ENCODE measurements around the gene USP32. TPM values are rescaled to one million over a fixed set of nuclear protein-coding genes. Genes with fewer than 3 reads are reported as not detected.
"Not testable (repeated sequence)": the region's sequence is repeated elsewhere in the genome, so short reads cannot be mapped to it uniquely, and the experiment has no call there.

USP32 gene
- total RNA-seq, 2 experiments from 2014 or later = 26.6 to 27.0 TPM

GRCh38 chr17:60351012-60351695, 40.8 kb downstream of the USP32 start:
- ChIA-PET CTCF (interaction anchor here (0.8 kb wide), 1 partner anchor 35 kb away, joined by 3 read pairs; no protein-coding TSS in a partner anchor), POLR2A (no interaction called here)

- ChIA-PET CTCF (no interaction called here), POLR2A (no interaction called here)
These were observed 43.3 kb downstream of the USP32 start for GRCh38 chr17:60348616-60349015.

GRCh38 chr17:60345233-60345632, 46.7 kb downstream of the USP32 start:
- ChIA-PET POLR2A (no interaction called here), CTCF (no interaction called here)

- CTCF ChIA-PET, POLR2A ChIA-PET: not testable (repeated sequence)
These were observed 49.4 kb downstream of the USP32 start for GRCh38 chr17:60342492-60342891.

GRCh38 chr17:60335289-60335688, 56.6 kb downstream of the USP32 start:
- CTCF ChIA-PET = no interaction called here
- POLR2A ChIA-PET = no interaction called here

GRCh38 chr17:60333628-60334031, 58.3 kb downstream of the USP32 start:
- ChIA-PET POLR2A (no interaction called here), CTCF (no interaction called here)

- CTCF ChIA-PET, POLR2A ChIA-PET: not testable (repeated sequence)
These were observed 58.9 kb downstream of the USP32 start for GRCh38 chr17:60333072-60333471.

- POLR2A ChIA-PET = no interaction called here
These were observed 59.4 kb downstream of the USP32 start for GRCh38 chr17:60332574-60332973.

GRCh38 chr17:60330731-60331130, 61.2 kb downstream of the USP32 start:
- ChIA-PET CTCF (no interaction called here), POLR2A (no interaction called here)

More at GRCh38 chr17:60332574-60332973, 59.4 kb downstream of the USP32 start:
- CTCF ChIA-PET = no interaction called here

GRCh38 chr17:60328679-60329078, 63.3 kb downstream of the USP32 start:
- CTCF ChIA-PET = no interaction called here
- POLR2A ChIA-PET = no interaction called here

- ChIA-PET POLR2A (no interaction called here), CTCF (no interaction called here)
These were observed 64.0 kb downstream of the USP32 start for GRCh38 chr17:60327901-60328273.

GRCh38 chr17:60327134-60327900, 64.6 kb downstream of the USP32 start:
- ChIA-PET POLR2A (no interaction called here), CTCF (no interaction called here)

- ChIA-PET POLR2A (interaction anchor here (0.6 kb wide), 1 partner anchor 13 kb away, joined by 18 read pairs; no protein-coding TSS in a partner anchor), CTCF (no interaction called here)
These were observed 65.2 kb downstream of the USP32 start for GRCh38 chr17:60326702-60327101.

GRCh38 chr17:60325730-60326524, 66.0 kb downstream of the USP32 start:
- CTCF ChIA-PET = interaction anchor here (0.6 kb wide), 3 partner anchors 351 to 1351 kb away, joined by 3 to 4 read pairs (median 3); no protein-coding TSS in a partner anchor

GRCh38 chr17:60323754-60324153, 68.2 kb downstream of the USP32 start:
- POLR2A ChIA-PET = no interaction called here
- CTCF ChIA-PET = no interaction called here

More at GRCh38 chr17:60325730-60326524, 66.0 kb downstream of the USP32 start:
- POLR2A ChIA-PET = interaction anchor here (0.6 to 0.7 kb wide), 2 partner anchors 12 to 19 kb away, joined by 7 to 18 read pairs; no protein-coding TSS in a partner anchor

- ChIA-PET CTCF (no interaction called here), POLR2A (no interaction called here)
These were observed 69.9 kb downstream of the USP32 start for GRCh38 chr17:60322056-60322387.

- POLR2A ChIA-PET = no interaction called here
- CTCF ChIA-PET = interaction anchor here (0.8 kb wide), 1 partner anchor 9 kb away, joined by 3 read pairs; no protein-coding TSS in a partner anchor
These were observed 70.4 kb downstream of the USP32 start for GRCh38 chr17:60321336-60322055.

GRCh38 chr17:60318830-60319229, 73.1 kb downstream of the USP32 start:
- CTCF ChIA-PET = no interaction called here
- POLR2A ChIA-PET = no interaction called here

GRCh38 chr17:60318326-60318725, 73.6 kb downstream of the USP32 start:
- POLR2A ChIA-PET = no interaction called here
- CTCF ChIA-PET = no interaction called here

GRCh38 chr17:60315650-60316049, 76.3 kb downstream of the USP32 start:
- POLR2A ChIA-PET = no interaction called here

More at GRCh38 chr17:60315650-60316049, 76.3 kb downstream of the USP32 start:
- CTCF ChIA-PET = interaction anchor here (0.9 kb wide), 1 partner anchor 110 kb away, joined by 3 read pairs; no protein-coding TSS in a partner anchor
